Immature natural killer cell (primary cell): ENCODE measurements around the gene MFAP2. TPM values are rescaled to one million over a fixed set of nuclear protein-coding genes. Genes with fewer than 3 reads are reported as not detected.
"Not testable (repeated sequence)": the region's sequence is repeated elsewhere in the genome, so short reads cannot be mapped to it uniquely, and the experiment has no call there.

Experiments
- DNase-seq, 3 donors: peaks; one replicate each; pipeline ENCODE4 v3.0.0; 2022; ENCODE audit warnings: mixed read lengths in 1 of 3
- H3K27ac Mint-ChIP-seq, 6 donors: one replicate each; pipeline ENCODE4 v1.8.0; 2020; ENCODE audit warnings: mixed read lengths in 6 of 6, mild to moderate bottlenecking in 5 of 6, inconsistent platforms in 4 of 6, moderate library complexity in 3 of 6
- H3K27me3 Mint-ChIP-seq, 3 donors: one replicate each; pipeline ENCODE4 v1.8.0; 2020 to 2021; ENCODE audit warnings: low read depth in 3 of 3, mild to moderate bottlenecking in 3 of 3, mixed read lengths in 3 of 3, moderate library complexity in 3 of 3, inconsistent platforms in 1 of 3
- H3K36me3 Mint-ChIP-seq, 3 donors: one replicate each; pipeline ENCODE4 v1.8.0; 2020; ENCODE audit warnings: mixed read lengths in 3 of 3, inconsistent platforms in 2 of 3, mild to moderate bottlenecking in 2 of 3
- H3K4me1 Mint-ChIP-seq, 2 donors: one replicate each; pipeline ENCODE4 v1.8.0; 2020; ENCODE audit warnings: inconsistent platforms in 2 of 2, mild to moderate bottlenecking in 2 of 2, mixed read lengths in 2 of 2, moderate library complexity in 1 of 2
- H3K4me3 Mint-ChIP-seq, 5 donors: one replicate each; pipeline ENCODE4 v1.8.0; 2020; ENCODE audit warnings: mild to moderate bottlenecking in 5 of 5, mixed read lengths in 5 of 5, inconsistent platforms in 3 of 5, moderate library complexity in 3 of 5
- H3K9me3 Mint-ChIP-seq, 6 donors: one replicate each; pipeline ENCODE4 v1.8.0; 2020; ENCODE audit warnings: mild to moderate bottlenecking in 6 of 6, mixed read lengths in 6 of 6, inconsistent platforms in 4 of 6, moderate library complexity in 3 of 6
- polyA plus RNA-seq, 3 donors: library from polyadenylated mRNA; unstranded; fragments of 300-500 nt; fragmentation: Illumina TruSeq; gene quantifications; one replicate each; pipeline ENCODE4 v1.2.3, GENCODE V29; 2021

MFAP2 gene
- polyA plus RNA-seq, 3 donors from 2014 or later, result not detected

GRCh38 chr1:16971341-16972188, 8.9 kb downstream of the MFAP2 start:
- Mint-ChIP-seq H3K27me3 (peaks cover 0 to 4% (median 2%) of the 10 kb centered on the region in 3 donors), H3K4me1 (no peaks in the 10 kb centered on the region), H3K4me3 (no peak overlapping the region), H3K36me3 (peaks cover 0 to 5% (median 5%) of the 10 kb centered on the region in 3 donors), H3K9me3 (no peaks in the 10 kb centered on the region), H3K27ac (peak overlapping the region in 1 of 6 donors; percentile 17)
- no peak for DNase-seq

- Mint-ChIP-seq H3K27me3 (peaks cover 0 to 2% (median 2%) of the 10 kb centered on the region in 3 donors), H3K36me3 (peaks cover 0 to 8% (median 5%) of the 10 kb centered on the region in 3 donors), H3K27ac (no peak overlapping the region), H3K4me1 (no peaks in the 10 kb centered on the region), H3K9me3 (no peaks in the 10 kb centered on the region), H3K4me3 (no peak overlapping the region)
- DNase-seq, result no peak
These were observed 10.1 kb downstream of the MFAP2 start for GRCh38 chr1:16970132-16970910.

- no peaks in the 10 kb centered on the region for H3K9me3 Mint-ChIP-seq
- peaks cover 0 to 11% (median 5%) of the 10 kb centered on the region in 3 donors for H3K36me3 Mint-ChIP-seq
- no peak overlapping the region for H3K27ac Mint-ChIP-seq
- H3K4me3 Mint-ChIP-seq, result no peak overlapping the region
- DNase-seq, result no peak
- H3K27me3 Mint-ChIP-seq, result peaks cover 0 to 2% (median 0%) of the 10 kb centered on the region in 3 donors
- no peaks in the 10 kb centered on the region for H3K4me1 Mint-ChIP-seq
These were observed 10.8 kb downstream of the MFAP2 start for GRCh38 chr1:16969651-16970050.

GRCh38 chr1:16969057-16969611, 11.3 kb downstream of the MFAP2 start:
- Mint-ChIP-seq H3K27me3 (peaks cover 0 to 3% (median 0%) of the 10 kb centered on the region in 3 donors), H3K4me3 (no peak overlapping the region), H3K36me3 (peaks cover 0 to 11% (median 5%) of the 10 kb centered on the region in 3 donors), H3K9me3 (no peaks in the 10 kb centered on the region), H3K27ac (no peak overlapping the region), H3K4me1 (no peaks in the 10 kb centered on the region)
- no peak for DNase-seq

- Mint-ChIP-seq H3K9me3 (no peaks in the 10 kb centered on the region), H3K36me3 (peaks cover 0 to 11% (median 5%) of the 10 kb centered on the region in 3 donors), H3K27ac (no peak overlapping the region), H3K4me1 (no peaks in the 10 kb centered on the region), H3K4me3 (no peak overlapping the region), H3K27me3 (peaks cover 0 to 5% (median 0%) of the 10 kb centered on the region in 3 donors)
- DNase-seq, result no peak
These were observed 12.0 kb downstream of the MFAP2 start for GRCh38 chr1:16968372-16968771.

- Mint-ChIP-seq H3K4me1 (no peaks in the 10 kb centered on the region), H3K9me3 (no peaks in the 10 kb centered on the region), H3K36me3 (peaks cover 0 to 11% (median 5%) of the 10 kb centered on the region in 3 donors), H3K27ac (no peak overlapping the region), H3K27me3 (peaks cover 0 to 5% (median 0%) of the 10 kb centered on the region in 3 donors), H3K4me3 (no peak overlapping the region)
- DNase-seq, result no peak
These were observed 12.5 kb downstream of the MFAP2 start for GRCh38 chr1:16967962-16968361.

GRCh38 chr1:16967095-16967575, 13.3 kb downstream of the MFAP2 start:
- Mint-ChIP-seq H3K4me3 (no peak overlapping the region), H3K9me3 (no peaks in the 10 kb centered on the region), H3K27ac (no peak overlapping the region), H3K36me3 (peaks cover 0 to 11% (median 5%) of the 10 kb centered on the region in 3 donors), H3K4me1 (no peaks in the 10 kb centered on the region), H3K27me3 (peaks cover 0 to 5% (median 0%) of the 10 kb centered on the region in 3 donors)
- no peak for DNase-seq

GRCh38 chr1:16966282-16966681, 14.1 kb downstream of the MFAP2 start:
- H3K27ac Mint-ChIP-seq, result no peak overlapping the region
- no peak for DNase-seq
- H3K27me3 Mint-ChIP-seq, result peaks cover 0 to 5% (median 0%) of the 10 kb centered on the region in 3 donors
- H3K36me3 Mint-ChIP-seq, result peaks cover 0 to 11% (median 5%) of the 10 kb centered on the region in 3 donors
- no peaks in the 10 kb centered on the region for H3K9me3 Mint-ChIP-seq
- H3K4me3 Mint-ChIP-seq, result no peak overlapping the region
- peaks cover 6 to 8% of the 10 kb centered on the region in 2 donors for H3K4me1 Mint-ChIP-seq

- peaks cover 8 to 10% of the 10 kb centered on the region in 2 donors for H3K4me1 Mint-ChIP-seq
- no peaks in the 10 kb centered on the region for H3K9me3 Mint-ChIP-seq
- DNase-seq, result no peak
- H3K36me3 Mint-ChIP-seq, result peaks cover 0 to 11% (median 5%) of the 10 kb centered on the region in 3 donors
- H3K4me3 Mint-ChIP-seq, result no peak overlapping the region
- peaks cover 0 to 5% (median 0%) of the 10 kb centered on the region in 3 donors for H3K27me3 Mint-ChIP-seq
- H3K27ac Mint-ChIP-seq, result peak overlapping the region in 1 of 6 donors; percentile 24
These were observed 14.8 kb downstream of the MFAP2 start for GRCh38 chr1:16965486-16966067.

GRCh38 chr1:16964169-16964568, 16.3 kb downstream of the MFAP2 start:
- DNase-seq, H3K4me3 Mint-ChIP-seq, H3K27ac Mint-ChIP-seq, H3K9me3 Mint-ChIP-seq, H3K27me3 Mint-ChIP-seq: not testable (repeated sequence)
- Mint-ChIP-seq H3K4me1 (peaks cover 13 to 16% of the 10 kb centered on the region in 2 donors), H3K36me3 (peaks cover 0 to 11% (median 5%) of the 10 kb centered on the region in 3 donors)

GRCh38 chr1:16961297-16962133, 18.9 kb downstream of the MFAP2 start:
- DNase-seq, result no peak
- Mint-ChIP-seq H3K36me3 (peaks cover 0 to 6% (median 0%) of the 10 kb centered on the region in 3 donors), H3K4me1 (peaks cover 13 to 16% of the 10 kb centered on the region in 2 donors), H3K9me3 (no peaks in the 10 kb centered on the region), H3K27me3 (peaks cover 0 to 3% (median 0%) of the 10 kb centered on the region in 3 donors), H3K4me3 (peak overlapping the region; percentile 73 to 81 (median 74)), H3K27ac (peak overlapping the region in 4 of 6 donors; percentile 21 to 55 (median 36))

- no peaks in the 10 kb centered on the region for H3K9me3 Mint-ChIP-seq
- peaks cover 0 to 3% (median 0%) of the 10 kb centered on the region in 3 donors for H3K27me3 Mint-ChIP-seq
- peak; percentile 65 to 70 (median 70) for DNase-seq
- peaks cover 0 to 6% (median 0%) of the 10 kb centered on the region in 3 donors for H3K36me3 Mint-ChIP-seq
- peaks cover 13 to 16% of the 10 kb centered on the region in 2 donors for H3K4me1 Mint-ChIP-seq
- H3K27ac Mint-ChIP-seq, result peak overlapping the region; percentile 12 to 80 (median 70)
- H3K4me3 Mint-ChIP-seq, result peak overlapping the region; percentile 74 to 86 (median 84)
These were observed 19.7 kb downstream of the MFAP2 start for GRCh38 chr1:16960560-16961296.
